GM23338 (cell line): ENCODE data around the gene B3GALT4. TPM values are rescaled to one million over a fixed set of nuclear protein-coding genes. Genes with fewer than 3 reads are reported as not detected.

Experiments
- ATAC-seq: fragments of 200-7000 bp; cut with Tn5 transposase; 3 replicates; pipeline ENCODE4 v1.9.1; 2020
- DNase-seq: peaks from one replicate; pipeline ENCODE4 v3.0.0-alpha.2; 2015; ENCODE audit warnings: low spot score
- H2AFZ ChIP-seq: fragments of 200-600 bp; sonication (generic); 2 replicates; pipeline ENCODE4 v1.8.0; 2016; ENCODE audit warnings: antibody characterized with exemption, mild to moderate bottlenecking, moderate library complexity
- H3F3A ChIP-seq: fragments of 200-600 bp; sonication (generic); replicated peaks from 2 replicates; pipeline ENCODE4 v1.8.0; 2017; ENCODE audit warnings: antibody characterized with exemption, mixed run types, low read depth
- H3K27ac ChIP-seq: fragments of 200-600 bp; sonication (generic); 2 replicates; pipeline ENCODE4 v1.6.1; 2016; ENCODE audit warnings: low read depth
- H3K27me3 ChIP-seq: fragments of 200-600 bp; sonication (generic); 2 replicates; pipeline ENCODE4 v1.8.0; 2016; ENCODE audit warnings: mild to moderate bottlenecking, mixed run types, moderate library complexity; ENCODE audit not compliant: insufficient read depth
- H3K36me3 ChIP-seq: fragments of 200-600 bp; sonication (generic); 2 replicates; pipeline ENCODE4 v1.8.0; 2016; ENCODE audit warnings: mild to moderate bottlenecking; ENCODE audit not compliant: insufficient read depth
- H3K4me1 ChIP-seq: fragments of 200-600 bp; sonication (generic); 2 replicates; pipeline ENCODE4 v1.8.0; 2016; ENCODE audit warnings: mild to moderate bottlenecking, moderate library complexity; ENCODE audit not compliant: insufficient read depth
- H3K4me2 ChIP-seq: fragments of 200-600 bp; sonication (generic); 2 replicates; pipeline ENCODE4 v1.7.1; 2017; ENCODE audit warnings: mixed run types
- H3K4me3 ChIP-seq: fragments of 200-600 bp; sonication (generic); 2 replicates; pipeline ENCODE4 v1.6.1; 2016; ENCODE audit warnings: mixed run types
- H3K79me2 ChIP-seq: fragments of 200-600 bp; sonication (generic); replicated peaks from 2 replicates; pipeline ENCODE4 v1.8.0; 2017; ENCODE audit warnings: mild to moderate bottlenecking; ENCODE audit not compliant: insufficient read depth
- H3K9me2 ChIP-seq: fragments of 200-600 bp; sonication (generic); 2 replicates; pipeline ENCODE4 v1.8.0; 2017; ENCODE audit not compliant: insufficient read depth
- H4K20me1 ChIP-seq: fragments of 200-600 bp; sonication (generic); replicated peaks from 2 replicates; pipeline ENCODE4 v1.8.0; 2017; ENCODE audit warnings: mild to moderate bottlenecking; ENCODE audit not compliant: insufficient read depth
- H3K27ac Mint-ChIP-seq: 2 replicates; pipeline ENCODE4 v1.8.0; 2020; ENCODE audit warnings: inconsistent platforms, mild to moderate bottlenecking, moderate library complexity, mixed read lengths
- H3K27me3 Mint-ChIP-seq: 3 replicates; pipeline ENCODE4 v1.8.0; 2022; ENCODE audit warnings: low read depth, mild to moderate bottlenecking, moderate library complexity, mixed read lengths, inconsistent platforms; ENCODE audit not compliant: insufficient read depth, poor library complexity
- H3K36me3 Mint-ChIP-seq: 3 replicates; pipeline ENCODE4 v1.8.0; 2021; ENCODE audit warnings: low read depth, mild to moderate bottlenecking, inconsistent platforms, moderate library complexity, mixed read lengths
- H3K4me1 Mint-ChIP-seq: 3 replicates; pipeline ENCODE4 v1.8.0; 2020; ENCODE audit warnings: mild to moderate bottlenecking, inconsistent platforms, mixed read lengths
- H3K4me3 Mint-ChIP-seq: 3 replicates; pipeline ENCODE4 v1.8.0; 2021; ENCODE audit warnings: moderate library complexity, mild to moderate bottlenecking, inconsistent platforms, mixed read lengths
- H3K9me3 Mint-ChIP-seq: 3 replicates; pipeline ENCODE4 v1.8.0; 2020; ENCODE audit warnings: moderate library complexity, mild to moderate bottlenecking, inconsistent platforms, mixed read lengths
- CREB1 ChIP-seq: fragments of 250-450 bp; sonication (Bioruptor Pico); IDR thresholded peaks from 2 replicates; pipeline ENCODE4 v1.5.0; 2020; ENCODE audit warnings: low read depth, mild to moderate bottlenecking, moderate library complexity
- CTCF ChIP-seq, 2 experiments: fragments of 200-600 bp in 1 of 2; sonication (generic) in 1 of 2; conservative IDR thresholded peaks; 2 replicates each; pipeline versions ENCODE4 v1.5.1 to v1.6.1; 2016 to 2017; ENCODE audit warnings: antibody characterized with exemption in 2 of 2, low read depth in 2 of 2, mild to moderate bottlenecking in 2 of 2, moderate library complexity in 1 of 2
- EZH2 ChIP-seq: fragments of 200-600 bp; sonication (generic); IDR thresholded peaks from one replicate; pipeline ENCODE4 v1.8.0; 2017; ENCODE audit warnings: antibody characterized with exemption, mild to moderate bottlenecking, low read depth; ENCODE audit not compliant: unreplicated experiment
- EZH2phosphoT487 ChIP-seq: fragments of 200-600 bp; sonication (generic); IDR thresholded peaks from one replicate; pipeline ENCODE4 v1.8.1; 2018; ENCODE audit warnings: antibody characterized with exemption; ENCODE audit not compliant: unreplicated experiment
- NANOG ChIP-seq: IDR thresholded peaks from 2 replicates; pipeline ENCODE4 v1.6.1; 2016; ENCODE audit warnings: antibody characterized with exemption, borderline replicate concordance
- ZNF114 ChIP-seq: fragments of 250-450 bp; sonication (Bioruptor Pico); IDR thresholded peaks from 2 replicates; pipeline ENCODE4 v1.5.0; 2020; ENCODE audit warnings: mild to moderate bottlenecking, moderate library complexity
- ZNF331 ChIP-seq: fragments of 250-450 bp; sonication (Bioruptor Pico); IDR thresholded peaks from 2 replicates; pipeline ENCODE4 v1.5.0; 2020; ENCODE audit warnings: low read depth, mild to moderate bottlenecking, moderate library complexity
- ZNF462 ChIP-seq: fragments of 250-450 bp; sonication (Bioruptor Pico); IDR thresholded peaks from 2 replicates; pipeline ENCODE4 v1.5.0; 2020; ENCODE audit warnings: mild to moderate bottlenecking, moderate library complexity
- polyA plus RNA-seq: library from polyadenylated mRNA; unstranded; fragments of >200 nt; fragmentation: Nextera tagmentation; extraction: Ambion mirVana; gene quantifications from 2 replicates; pipeline ENCODE4 v1.2.1, GENCODE V29; 2016
- total RNA-seq: library from RNA; depleted of rRNA; stranded (reverse); fragments of >200 nt; shearing (Covaris generic); gene quantifications from 2 replicates; pipeline ENCODE4 v1.2.3, GENCODE V29; 2014
- TF ChIP-seq, protein P1 (sequence below): IDR thresholded peaks from 2 replicates; pipeline ENCODE4 v1.6.1; 2016; ENCODE audit warnings: antibody characterized with exemption

B3GALT4 gene
- total and polyA plus RNA-seq, 2 experiments from 2014 or later: 1.3 to 2.3 TPM

DNA sequence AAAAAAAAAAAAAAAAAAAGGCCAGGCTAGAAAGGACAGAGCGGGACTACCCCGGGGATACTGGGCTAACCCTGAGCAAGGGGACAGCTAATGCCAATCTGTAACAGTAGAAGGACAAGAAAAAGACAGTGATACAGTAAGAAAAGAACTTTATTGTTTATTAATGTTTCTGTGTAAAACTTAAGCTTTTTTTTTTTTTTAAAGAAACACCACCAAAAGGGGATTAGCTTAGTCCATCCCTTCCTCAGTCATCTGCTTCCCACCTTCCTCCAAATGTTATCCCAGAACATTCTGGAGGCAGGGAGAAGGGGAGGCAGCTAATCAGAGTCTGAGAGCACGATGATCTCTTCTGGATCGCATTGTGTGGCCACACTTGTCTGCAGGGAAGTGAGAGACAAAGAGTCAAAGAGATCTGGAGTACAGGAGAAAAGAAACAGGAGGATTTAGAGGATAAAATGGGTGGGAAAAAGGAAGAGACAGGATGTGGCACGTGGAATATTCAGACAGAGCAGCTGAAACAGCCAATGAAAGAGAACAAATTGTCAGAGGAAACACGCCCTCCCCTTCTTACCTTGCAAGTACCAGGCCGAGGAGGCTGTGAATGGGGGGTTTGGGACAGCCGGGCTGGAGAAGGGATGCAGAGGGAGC lies 41.6 kb downstream of the B3GALT4 start (continued):
- TF ChIP-seq, protein P1, sequence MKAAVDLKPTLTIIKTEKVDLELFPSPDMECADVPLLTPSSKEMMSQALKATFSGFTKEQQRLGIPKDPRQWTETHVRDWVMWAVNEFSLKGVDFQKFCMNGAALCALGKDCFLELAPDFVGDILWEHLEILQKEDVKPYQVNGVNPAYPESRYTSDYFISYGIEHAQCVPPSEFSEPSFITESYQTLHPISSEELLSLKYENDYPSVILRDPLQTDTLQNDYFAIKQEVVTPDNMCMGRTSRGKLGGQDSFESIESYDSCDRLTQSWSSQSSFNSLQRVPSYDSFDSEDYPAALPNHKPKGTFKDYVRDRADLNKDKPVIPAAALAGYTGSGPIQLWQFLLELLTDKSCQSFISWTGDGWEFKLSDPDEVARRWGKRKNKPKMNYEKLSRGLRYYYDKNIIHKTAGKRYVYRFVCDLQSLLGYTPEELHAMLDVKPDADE: no peak
- TF ChIP-seq ZNF114 (CRISPR knock-in tag) (no peak), CTCF (conservative IDR thresholded peaks at IDR 0.05; ENCODE audit: low read depth in 2 of 2) (no peak)

DNA sequence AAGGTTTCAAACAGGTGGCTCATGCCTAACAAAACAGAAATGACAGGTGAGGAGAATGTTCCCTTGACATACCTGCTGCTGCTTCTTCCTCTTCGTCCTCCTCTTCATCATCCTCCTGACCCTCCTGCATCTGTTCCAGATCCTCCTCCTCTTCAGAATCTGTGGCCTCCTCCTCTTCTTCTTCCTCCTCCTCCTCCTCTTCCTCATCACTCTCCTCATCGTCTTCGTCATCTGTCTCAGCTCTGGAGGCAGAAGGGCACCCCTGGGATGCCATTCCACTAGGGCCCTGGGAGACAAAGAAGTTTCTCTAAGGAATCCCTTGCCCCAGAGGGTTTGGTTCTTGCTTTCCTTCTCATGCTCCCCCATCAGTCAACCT lies 43.0 kb downstream of the B3GALT4 start:
- peaks cover 36% of the 10 kb centered on the region for H3K79me2 ChIP-seq
- no peaks in the 10 kb centered on the region; the same call in 1 of the 3 replicates for H3K9me3 Mint-ChIP-seq
- peaks cover 42% of the 10 kb centered on the region for H3K36me3 Mint-ChIP-seq
- no peak overlapping the region for H3K4me3 ChIP-seq
- H3K4me1 Mint-ChIP-seq: peaks cover 69% of the 10 kb centered on the region
- H3K9me2 ChIP-seq: no peaks in the 10 kb centered on the region
- H3K27me3 ChIP-seq: no peaks in the 10 kb centered on the region
- peak overlapping the region; percentile 63; the same call in 1 of the 2 replicates for H3K27ac ChIP-seq
- ATAC-seq (no peak), DNase-seq (no peak)
- H3F3A ChIP-seq: peaks cover 20% of the 10 kb centered on the region
- H3K4me3 Mint-ChIP-seq: peak overlapping the region; percentile 93; the same call in 1 of the 3 replicates
- peaks cover 11% of the 10 kb centered on the region for H4K20me1 ChIP-seq
- peaks cover 50% of the 10 kb centered on the region for H3K4me1 ChIP-seq
- H3K36me3 ChIP-seq: peaks cover 14% of the 10 kb centered on the region
- H3K4me2 ChIP-seq: no peak overlapping the region
- H2AFZ ChIP-seq: no peak overlapping the region
- H3K27me3 Mint-ChIP-seq: peaks cover 18% of the 10 kb centered on the region
- no peak overlapping the region for H3K27ac Mint-ChIP-seq
- TF ChIP-seq ZNF331 (CRISPR knock-in tag) (no peak), EZH2phosphoT487 (no peak), NANOG (no peak), EZH2 (no peak), ZNF462 (CRISPR knock-in tag) (no peak), CTCF (conservative IDR thresholded peaks at IDR 0.05; ENCODE audit: low read depth in 2 of 2) (no peak), CREB1 (CRISPR knock-in tag) (no peak)
- TF ChIP-seq, protein P1: no peak
